Activated CD8-positive, alpha-beta memory T cell treated with anti-CD3 and anti-CD28 coated beads, Interleukin-2, amount 50 U/mL, for 24 hours (primary cell): Measurements from ENCODE around the gene AHCTF1.
"Not testable (repeated sequence)": the region's sequence is repeated elsewhere in the genome, so short reads cannot be mapped to it uniquely, and the experiment has no call there.

Experiments used
- DNase-seq: peaks from one replicate; pipeline ENCODE4 v3.0.0-alpha.2; 2020; ENCODE audit errors: extremely low read depth

Gene AHCTF1

GRCh38 chr1:246836209-246836966 is 95.4 kb downstream of the AHCTF1 start:
- no peak for DNase-seq

- DNase-seq = no peak
Observed at GRCh38 chr1:246831543-246831942, 100.2 kb downstream of the AHCTF1 start.

- no peak for DNase-seq
Observed at GRCh38 chr1:246828818-246829217, 102.9 kb downstream of the AHCTF1 start.

- DNase-seq = no peak
Observed at GRCh38 chr1:246827396-246827795, 104.4 kb downstream of the AHCTF1 start.

GRCh38 chr1:246825557-246826175 is 106.1 kb downstream of the AHCTF1 start:
- no peak for DNase-seq

GRCh38 chr1:246824541-246824940 is 107.2 kb downstream of the AHCTF1 start:
- DNase-seq = no peak

GRCh38 chr1:246822154-246822553 is 109.6 kb downstream of the AHCTF1 start:
- DNase-seq = not testable (repeated sequence)

- DNase-seq = no peak
Observed at GRCh38 chr1:246820666-246821065, 111.1 kb downstream of the AHCTF1 start.

- not testable (repeated sequence) for DNase-seq
Observed at GRCh38 chr1:246817778-246818177, 114.0 kb downstream of the AHCTF1 start.

GRCh38 chr1:246815693-246816270 is 116.0 kb downstream of the AHCTF1 start:
- DNase-seq = no peak

- DNase-seq = no peak
Observed at GRCh38 chr1:246814890-246815289, 116.9 kb downstream of the AHCTF1 start.

GRCh38 chr1:246813325-246813724 is 118.4 kb downstream of the AHCTF1 start:
- DNase-seq = not testable (repeated sequence)

GRCh38 chr1:246811985-246812384 is 119.8 kb downstream of the AHCTF1 start:
- DNase-seq = no peak

GRCh38 chr1:246809473-246809872 is 122.3 kb downstream of the AHCTF1 start:
- no peak for DNase-seq

- DNase-seq = no peak
Observed at GRCh38 chr1:246805135-246805716, 126.5 kb downstream of the AHCTF1 start.

- DNase-seq = no peak
Observed at GRCh38 chr1:246803883-246804282, 127.9 kb downstream of the AHCTF1 start.

GRCh38 chr1:246803373-246803772 is 128.4 kb downstream of the AHCTF1 start:
- no peak for DNase-seq

- no peak for DNase-seq
Observed at GRCh38 chr1:246801241-246802020, 130.3 kb downstream of the AHCTF1 start.

GRCh38 chr1:246800756-246801155 is 131.0 kb downstream of the AHCTF1 start:
- DNase-seq = no peak

- no peak for DNase-seq
Observed at GRCh38 chr1:246800356-246800755, 131.4 kb downstream of the AHCTF1 start.

GRCh38 chr1:246798606-246799496 is 132.9 kb downstream of the AHCTF1 start:
- DNase-seq = no peak
